ENCODE results near the gene SERPINB4. TPM values are rescaled to one million over a fixed set of nuclear protein-coding genes. Genes with fewer than 3 reads are reported as not detected.
"Not testable (repeated sequence)": the region's sequence is repeated elsewhere in the genome, so short reads cannot be mapped to it uniquely, and the experiment has no call there.

Gene SERPINB4
- total RNA-seq (2022), result 0.76 TPM in 1 of 2 replicates, not detected in the other
- Bru-seq, nascent RNA, result percentile 24 among the genes with signal in this experiment
- BruChase-seq, experiment 1, labeled RNA remaining after a 6-hour chase, result percentile 23 among the genes with signal in this experiment
- percentile 13 among the genes with signal in this experiment for BruChase-seq, experiment 2, labeled RNA remaining after a 2-hour chase
- long read RNA-seq, partial matches to known transcripts, result 0 of 1 reads
- long read RNA-seq, other reads (novel, unspliced or antisense), result 0 of 1 reads

GRCh38 chr18:63644142-63644541, at the start of gene SERPINB4:
TSS of gene SERPINB4 (minus strand) at chr18:63644256. CDS start at chr18:63643577, 679 bp downstream.
- peaks cover 39% of the 10 kb centered on the region for H3K4me1 Mint-ChIP-seq (ENCODE audit: low read depth, unreplicated experiment)
- DNase-seq; H3K27ac Mint-ChIP-seq (ENCODE audit: unreplicated experiment); H3K4me3 Mint-ChIP-seq (ENCODE audit: low read depth, unreplicated experiment); intact Hi-C loops (cut with micrococcal nuclease; ENCODE audit: unreplicated experiment); H3K36me3 Mint-ChIP-seq (ENCODE audit: insufficient read depth, unreplicated experiment); BruUV-seq (replicated peaks); CTCF ChIA-PET; H3K27me3 Mint-ChIP-seq (ENCODE audit: unreplicated experiment); H3K9me3 Mint-ChIP-seq (ENCODE audit: low read depth, unreplicated experiment): not testable (repeated sequence)

GRCh38 chr18:63689064-63689463, 45.0 kb upstream of the SERPINB4 start:
- no peak overlapping the region for H3K27ac Mint-ChIP-seq (ENCODE audit: unreplicated experiment)
- no TSS peak for BruUV-seq (replicated peaks)
- intact Hi-C loops (cut with micrococcal nuclease; ENCODE audit: unreplicated experiment), result no loop called here
- H3K4me1 Mint-ChIP-seq (ENCODE audit: low read depth, unreplicated experiment), result peaks cover 13% of the 10 kb centered on the region
- H3K9me3 Mint-ChIP-seq (ENCODE audit: low read depth, unreplicated experiment), result peaks cover 8% of the 10 kb centered on the region
- TF ChIP-seq CTCF (IDR thresholded peaks at IDR 0.05; ENCODE audit: unreplicated experiment), result no peak
- no peak for DNase-seq
- no peaks in the 10 kb centered on the region for H3K27me3 Mint-ChIP-seq (ENCODE audit: unreplicated experiment)
- no peaks in the 10 kb centered on the region for H3K36me3 Mint-ChIP-seq (ENCODE audit: insufficient read depth, unreplicated experiment)
- CTCF ChIA-PET, result no interaction called here
- no peak overlapping the region for H3K4me3 Mint-ChIP-seq (ENCODE audit: low read depth, unreplicated experiment)

GRCh38 chr18:63686871-63687270, 42.8 kb upstream of the SERPINB4 start:
- peaks cover 3% of the 10 kb centered on the region for H3K9me3 Mint-ChIP-seq (ENCODE audit: low read depth, unreplicated experiment)
- H3K27ac Mint-ChIP-seq (ENCODE audit: unreplicated experiment), result no peak overlapping the region
- H3K27me3 Mint-ChIP-seq (ENCODE audit: unreplicated experiment), result no peaks in the 10 kb centered on the region
- CTCF ChIA-PET, result no interaction called here
- no peak for TF ChIP-seq CTCF (IDR thresholded peaks at IDR 0.05; ENCODE audit: unreplicated experiment)
- H3K36me3 Mint-ChIP-seq (ENCODE audit: insufficient read depth, unreplicated experiment), result peaks cover 5% of the 10 kb centered on the region
- no peak for DNase-seq
- H3K4me1 Mint-ChIP-seq (ENCODE audit: low read depth, unreplicated experiment), result peaks cover 33% of the 10 kb centered on the region
- H3K4me3 Mint-ChIP-seq (ENCODE audit: low read depth, unreplicated experiment), result no peak overlapping the region
- intact Hi-C loops (cut with micrococcal nuclease; ENCODE audit: unreplicated experiment), result no loop called here
- no TSS peak for BruUV-seq (replicated peaks)

- peaks cover 48% of the 10 kb centered on the region for H3K4me1 Mint-ChIP-seq (ENCODE audit: low read depth, unreplicated experiment)
- no peak overlapping the region for H3K4me3 Mint-ChIP-seq (ENCODE audit: low read depth, unreplicated experiment)
- no peaks in the 10 kb centered on the region for H3K27me3 Mint-ChIP-seq (ENCODE audit: unreplicated experiment)
- peaks cover 6% of the 10 kb centered on the region for H3K9me3 Mint-ChIP-seq (ENCODE audit: low read depth, unreplicated experiment)
- no peak for TF ChIP-seq CTCF (IDR thresholded peaks at IDR 0.05; ENCODE audit: unreplicated experiment)
- no TSS peak for BruUV-seq (replicated peaks)
- intact Hi-C loops (cut with micrococcal nuclease; ENCODE audit: unreplicated experiment), result loop anchor here (5.0 kb wide), 1 partner anchor 158 kb away; no protein-coding TSS in a partner anchor
- CTCF ChIA-PET, result no interaction called here
- DNase-seq, result no peak
- no peak overlapping the region for H3K27ac Mint-ChIP-seq (ENCODE audit: unreplicated experiment)
- peaks cover 5% of the 10 kb centered on the region for H3K36me3 Mint-ChIP-seq (ENCODE audit: insufficient read depth, unreplicated experiment)
These were observed 40.7 kb upstream of the SERPINB4 start for GRCh38 chr18:63684718-63685117.

- no peak overlapping the region for H3K4me3 Mint-ChIP-seq (ENCODE audit: low read depth, unreplicated experiment)
- peaks cover 3% of the 10 kb centered on the region for H3K9me3 Mint-ChIP-seq (ENCODE audit: low read depth, unreplicated experiment)
- peak overlapping the region; percentile 91 for H3K27ac Mint-ChIP-seq (ENCODE audit: unreplicated experiment)
- peaks cover 43% of the 10 kb centered on the region for H3K4me1 Mint-ChIP-seq (ENCODE audit: low read depth, unreplicated experiment)
- no TSS peak for BruUV-seq (replicated peaks)
- peaks cover 5% of the 10 kb centered on the region for H3K36me3 Mint-ChIP-seq (ENCODE audit: insufficient read depth, unreplicated experiment)
- DNase-seq, result no peak
- no peaks in the 10 kb centered on the region for H3K27me3 Mint-ChIP-seq (ENCODE audit: unreplicated experiment)
- intact Hi-C loops (cut with micrococcal nuclease; ENCODE audit: unreplicated experiment), result loop anchor here (2.0 to 5.0 kb wide), 2 partner anchors 53 to 158 kb away; no protein-coding TSS in a partner anchor
- CTCF ChIA-PET, result interaction anchor here (0.6 to 1.3 kb wide), 3 partner anchors 47 to 211 kb away, joined by 3 to 10 read pairs (median 4); no protein-coding TSS in a partner anchor
- no peak for TF ChIP-seq CTCF (IDR thresholded peaks at IDR 0.05; ENCODE audit: unreplicated experiment)
These were observed 39.8 kb upstream of the SERPINB4 start for GRCh38 chr18:63683890-63684289.
